H9 (cell line): ENCODE measurements around the gene MAMDC4. TPM values are rescaled to one million over a fixed set of nuclear protein-coding genes. Genes with fewer than 3 reads are reported as not detected.

ENCODE experiments used
- DNase-seq: peaks from one replicate; pipeline ENCODE4 v3.0.0-alpha.2; 2017
- H2AFZ ChIP-seq: one replicate; pipeline ENCODE4 v1.6.1; 2013; ENCODE audit warnings: mild to moderate bottlenecking, low read length, control low read depth, moderate library complexity
- H2AK5ac ChIP-seq: 2 replicates; pipeline ENCODE4 v1.6.1; 2013; ENCODE audit warnings: low read length, control low read depth, mixed read lengths; ENCODE audit not compliant: insufficient read length
- H2BK120ac ChIP-seq: one replicate; pipeline ENCODE4 v1.6.1; 2013; ENCODE audit warnings: low read depth, mild to moderate bottlenecking, low read length, control low read depth, inconsistent platforms; ENCODE audit not compliant: poor library complexity, severe bottlenecking
- H2BK12ac ChIP-seq: 2 replicates; pipeline ENCODE4 v1.6.1; 2013; ENCODE audit warnings: low read length, control low read depth, mixed read lengths, low read depth; ENCODE audit not compliant: insufficient read length
- H2BK15ac ChIP-seq: 2 replicates; pipeline ENCODE4 v1.6.1; 2013; ENCODE audit warnings: low read depth, low read length, control low read depth
- H2BK20ac ChIP-seq: one replicate; pipeline ENCODE4 v1.6.1; 2013; ENCODE audit warnings: low read depth, mild to moderate bottlenecking, low read length, control low read depth, inconsistent platforms; ENCODE audit not compliant: poor library complexity, severe bottlenecking
- H2BK5ac ChIP-seq: 2 replicates; pipeline ENCODE4 v1.6.1; 2013; ENCODE audit warnings: low read length, control low read depth, mixed read lengths; ENCODE audit not compliant: insufficient read length
- H3K14ac ChIP-seq: 2 replicates; pipeline ENCODE4 v1.6.1; 2013; ENCODE audit warnings: low read length, control low read depth; ENCODE audit not compliant: insufficient read depth
- H3K18ac ChIP-seq: 2 replicates; pipeline ENCODE4 v1.6.1; 2013; ENCODE audit warnings: low read depth, mild to moderate bottlenecking, mixed read lengths, low read length, control low read depth; ENCODE audit not compliant: insufficient read length
- H3K23ac ChIP-seq: 2 replicates; pipeline ENCODE4 v1.6.1; 2013; ENCODE audit warnings: low read length, control low read depth, mixed read lengths, low read depth; ENCODE audit not compliant: insufficient read length
- H3K23me2 ChIP-seq: 2 replicates; pipeline ENCODE4 v1.6.1; 2013; ENCODE audit warnings: low read depth, mild to moderate bottlenecking, mixed read lengths, low read length, control low read depth; ENCODE audit not compliant: insufficient read length, poor library complexity, severe bottlenecking
- H3K27ac ChIP-seq: 2 replicates; pipeline ENCODE4 v1.5.1; 2013; ENCODE audit warnings: low read length, control low read depth, mixed read lengths, low read depth; ENCODE audit not compliant: insufficient read length
- H3K27me3 ChIP-seq: 2 replicates; pipeline ENCODE4 v1.6.1; 2013; ENCODE audit warnings: low read length, control low read depth, inconsistent platforms; ENCODE audit not compliant: insufficient read depth
- H3K4ac ChIP-seq: 2 replicates; pipeline ENCODE4 v1.6.1; 2013; ENCODE audit warnings: low read depth, mild to moderate bottlenecking, control low read depth, inconsistent platforms, low read length, moderate library complexity
- H3K4me1 ChIP-seq: 2 replicates; pipeline ENCODE4 v1.6.1; 2013; ENCODE audit warnings: low read length, control low read depth, inconsistent platforms; ENCODE audit not compliant: insufficient read depth
- H3K4me2 ChIP-seq: 2 replicates; pipeline ENCODE4 v1.6.1; 2013; ENCODE audit warnings: low read length, control low read depth, mixed read lengths; ENCODE audit not compliant: insufficient read length, insufficient read depth
- H3K56ac ChIP-seq: 2 replicates; pipeline ENCODE4 v1.6.1; 2013; ENCODE audit warnings: low read depth, mild to moderate bottlenecking, mixed read lengths, low read length, control low read depth; ENCODE audit not compliant: insufficient read length
- H3K79me1 ChIP-seq: 2 replicates; pipeline ENCODE4 v1.6.1; 2013; ENCODE audit warnings: low read depth, mild to moderate bottlenecking, moderate library complexity, low read length, control low read depth, inconsistent platforms; ENCODE audit not compliant: insufficient read depth, poor library complexity, severe bottlenecking
- H3K79me2 ChIP-seq: 2 replicates; pipeline ENCODE4 v1.6.1; 2013; ENCODE audit warnings: low read length, control low read depth, inconsistent platforms; ENCODE audit not compliant: insufficient read depth
- H3K9ac ChIP-seq: 2 replicates; pipeline ENCODE4 v1.6.1; 2013; ENCODE audit warnings: low read length, control low read depth, mixed read lengths; ENCODE audit not compliant: insufficient read length; ENCODE audit errors: extremely low read depth
- H3K9me3 ChIP-seq: one replicate; pipeline ENCODE4 v1.6.1; 2013; ENCODE audit warnings: low read depth, low read length, inconsistent platforms; ENCODE audit not compliant: control insufficient read depth
- H3T11ph ChIP-seq: one replicate; pipeline ENCODE4 v1.6.1; 2013; ENCODE audit warnings: mild to moderate bottlenecking, low read length, control low read depth, inconsistent platforms
- H4K20me1 ChIP-seq: one replicate; pipeline ENCODE4 v1.6.1; 2013; ENCODE audit not compliant: control insufficient read depth, insufficient read length, insufficient read depth
- H4K5ac ChIP-seq: 2 replicates; pipeline ENCODE4 v1.6.1; 2013; ENCODE audit warnings: low read depth, mild to moderate bottlenecking, mixed read lengths, low read length, control low read depth; ENCODE audit not compliant: insufficient read length
- H4K8ac ChIP-seq: replicated peaks from 2 replicates; pipeline ENCODE4 v1.6.1; 2013; ENCODE audit warnings: low read length, control low read depth, mixed read lengths, low read depth; ENCODE audit not compliant: insufficient read length
- H4K91ac ChIP-seq: 2 replicates; pipeline ENCODE4 v1.6.1; 2013; ENCODE audit warnings: low read depth, mild to moderate bottlenecking, moderate library complexity, mixed read lengths, low read length, control low read depth; ENCODE audit not compliant: insufficient read length
- H3K27ac Mint-ChIP-seq, 3 experiments: 2 replicates in 2 of 3; 3 replicates in 1 of 3; pipeline ENCODE4 v1.8.0; 2020 to 2021; ENCODE audit warnings: mixed read lengths in 3 of 3, mild to moderate bottlenecking in 1 of 3, moderate library complexity in 1 of 3
- H3K27me3 Mint-ChIP-seq: 2 replicates; pipeline ENCODE4 v1.8.0; 2021; ENCODE audit warnings: low read depth, mild to moderate bottlenecking, moderate library complexity, mixed read lengths
- H3K36me3 Mint-ChIP-seq, 3 experiments: 2 replicates in 2 of 3; 3 replicates in 1 of 3; pipeline ENCODE4 v1.8.0; 2020 to 2021; ENCODE audit warnings: low read depth in 3 of 3, mixed read lengths in 3 of 3; ENCODE audit not compliant: insufficient read depth in 1 of 3
- H3K4me1 Mint-ChIP-seq, 2 experiments: 2 replicates each; pipeline ENCODE4 v1.8.0; 2020; ENCODE audit warnings: mixed read lengths in 2 of 2
- H3K4me3 Mint-ChIP-seq, 2 experiments: 2 replicates in 1 of 2; 3 replicates in 1 of 2; pipeline ENCODE4 v1.8.0; 2020 to 2021; ENCODE audit warnings: mild to moderate bottlenecking in 2 of 2, mixed read lengths in 2 of 2, moderate library complexity in 1 of 2
- H3K9me3 Mint-ChIP-seq, 2 experiments: 2 replicates in 1 of 2; 3 replicates in 1 of 2; pipeline ENCODE4 v1.8.0; 2020; ENCODE audit warnings: mild to moderate bottlenecking in 2 of 2, mixed read lengths in 2 of 2, moderate library complexity in 1 of 2
- WGBS: extraction: QIAGEN DNeasy Blood & Tissue Kit; methylation state at CpG from one replicate; pipeline ENCODE4 v1.1.7; 2013; ENCODE audit warnings: missing lambda C conversion rate, low lambda C conversion rate, mixed read lengths; ENCODE audit not compliant: insufficient read length; ENCODE audit errors: extremely low coverage; 5-methylcytosine and 5-hydroxymethylcytosine counted together
- total RNA-seq: library from RNA; stranded (reverse); gene quantifications from 2 replicates; pipeline ENCODE4 v1.2.1, GENCODE V29; 2021
- TF ChIP-seq, protein P1 (sequence below): fragments of 200-600 bp; sonication (generic); conservative IDR thresholded peaks from 3 replicates; pipeline ENCODE4 v1.8.0; 2021; ENCODE audit warnings: antibody characterized with exemption, mild to moderate bottlenecking

The MAMDC4 gene
- total RNA-seq, 1 experiment from 2014 or later: 9.2 TPM

DNA sequence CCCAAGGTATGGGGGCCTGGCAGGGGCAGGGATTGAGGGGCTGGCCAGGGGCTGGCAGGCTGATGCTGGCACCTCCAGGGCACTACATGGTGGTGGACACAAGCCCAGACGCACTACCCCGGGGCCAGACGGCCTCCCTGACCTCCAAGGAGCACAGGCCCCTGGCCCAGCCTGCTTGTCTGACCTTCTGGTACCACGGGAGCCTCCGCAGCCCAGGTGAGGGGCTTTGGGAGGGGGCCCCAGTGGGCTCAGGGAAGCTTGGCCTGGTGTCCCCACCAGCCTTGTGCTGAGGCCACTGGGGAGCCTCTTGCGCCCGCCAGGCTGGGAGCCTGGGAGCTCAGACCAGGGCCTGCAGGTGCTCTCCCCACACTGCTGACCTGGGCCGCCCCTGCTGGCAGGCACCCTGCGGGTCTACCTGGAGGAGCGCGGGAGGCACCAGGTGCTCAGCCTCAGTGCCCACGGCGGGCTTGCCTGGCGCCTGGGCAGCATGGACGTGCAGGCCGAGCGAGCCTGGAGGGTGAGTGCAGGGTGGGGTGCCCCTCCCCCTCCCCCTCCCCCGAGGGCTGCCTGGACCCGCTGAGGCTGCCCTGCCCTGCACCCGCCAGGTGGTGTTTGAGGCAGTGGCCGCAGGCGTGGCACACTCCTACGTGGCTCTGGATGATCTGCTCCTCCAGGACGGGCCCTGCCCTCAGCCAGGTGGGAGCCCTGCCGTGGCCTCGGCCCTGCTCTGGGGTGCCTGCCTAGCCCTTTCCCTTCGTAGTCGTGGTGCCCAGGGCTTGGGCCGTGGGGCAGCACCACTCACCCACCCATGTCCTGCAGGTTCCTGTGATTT lies 5.7 kb downstream of the MAMDC4 start:
- no peaks in the 10 kb centered on the region for H3K79me1 ChIP-seq
- H2BK5ac ChIP-seq: no peak overlapping the region
- no peak overlapping the region for H4K8ac ChIP-seq
- TF ChIP-seq, protein P1, sequence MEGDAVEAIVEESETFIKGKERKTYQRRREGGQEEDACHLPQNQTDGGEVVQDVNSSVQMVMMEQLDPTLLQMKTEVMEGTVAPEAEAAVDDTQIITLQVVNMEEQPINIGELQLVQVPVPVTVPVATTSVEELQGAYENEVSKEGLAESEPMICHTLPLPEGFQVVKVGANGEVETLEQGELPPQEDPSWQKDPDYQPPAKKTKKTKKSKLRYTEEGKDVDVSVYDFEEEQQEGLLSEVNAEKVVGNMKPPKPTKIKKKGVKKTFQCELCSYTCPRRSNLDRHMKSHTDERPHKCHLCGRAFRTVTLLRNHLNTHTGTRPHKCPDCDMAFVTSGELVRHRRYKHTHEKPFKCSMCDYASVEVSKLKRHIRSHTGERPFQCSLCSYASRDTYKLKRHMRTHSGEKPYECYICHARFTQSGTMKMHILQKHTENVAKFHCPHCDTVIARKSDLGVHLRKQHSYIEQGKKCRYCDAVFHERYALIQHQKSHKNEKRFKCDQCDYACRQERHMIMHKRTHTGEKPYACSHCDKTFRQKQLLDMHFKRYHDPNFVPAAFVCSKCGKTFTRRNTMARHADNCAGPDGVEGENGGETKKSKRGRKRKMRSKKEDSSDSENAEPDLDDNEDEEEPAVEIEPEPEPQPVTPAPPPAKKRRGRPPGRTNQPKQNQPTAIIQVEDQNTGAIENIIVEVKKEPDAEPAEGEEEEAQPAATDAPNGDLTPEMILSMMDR: no peak
- no peak overlapping the region for H3K9ac ChIP-seq
- no peak overlapping the region for H3T11ph ChIP-seq
- H4K5ac ChIP-seq: no peak overlapping the region
- peak; percentile 34 for DNase-seq
- no peak overlapping the region for H2BK120ac ChIP-seq
- H3K18ac ChIP-seq: no peak overlapping the region
- H3K9me3 Mint-ChIP-seq: no peaks in the 10 kb centered on the region
- H3K27ac ChIP-seq: no peak overlapping the region
- peaks cover 3 to 22% (median 16%) of the 10 kb centered on the region in 3 experiments; a peak in 6 of 7 replicates for H3K36me3 Mint-ChIP-seq
- no peak overlapping the region for H2BK12ac ChIP-seq
- H4K20me1 ChIP-seq: no peaks in the 10 kb centered on the region
- H3K4ac ChIP-seq: no peak overlapping the region
- H3K4me3 Mint-ChIP-seq: no peak overlapping the region
- no peaks in the 10 kb centered on the region for H3K79me2 ChIP-seq
- WGBS: no CpG with 5 or more reads among the region's 29 CpGs
- H2AK5ac ChIP-seq: no peak overlapping the region
- H3K27ac Mint-ChIP-seq: no peak overlapping the region
- no peaks in the 10 kb centered on the region for H3K4me1 Mint-ChIP-seq
- no peaks in the 10 kb centered on the region for H3K27me3 ChIP-seq
- no peak overlapping the region for H2BK20ac ChIP-seq
- H3K4me1 ChIP-seq: no peaks in the 10 kb centered on the region
- no peak overlapping the region for H3K4me2 ChIP-seq
- H4K91ac ChIP-seq: no peak overlapping the region
- H3K23me2 ChIP-seq: no peaks in the 10 kb centered on the region
- no peak overlapping the region for H2BK15ac ChIP-seq
- H3K9me3 ChIP-seq: no peaks in the 10 kb centered on the region
- no peak overlapping the region for H3K56ac ChIP-seq
- H3K27me3 Mint-ChIP-seq: no peaks in the 10 kb centered on the region; the same call in 1 of the 2 replicates
- no peak overlapping the region; the same call in 1 of the 2 replicates for H3K14ac ChIP-seq
- no peak overlapping the region for H3K23ac ChIP-seq
- no peak overlapping the region for H2AFZ ChIP-seq
